Measurements from ENCODE around the gene DNAJC7.

The DNAJC7 gene, protein sequence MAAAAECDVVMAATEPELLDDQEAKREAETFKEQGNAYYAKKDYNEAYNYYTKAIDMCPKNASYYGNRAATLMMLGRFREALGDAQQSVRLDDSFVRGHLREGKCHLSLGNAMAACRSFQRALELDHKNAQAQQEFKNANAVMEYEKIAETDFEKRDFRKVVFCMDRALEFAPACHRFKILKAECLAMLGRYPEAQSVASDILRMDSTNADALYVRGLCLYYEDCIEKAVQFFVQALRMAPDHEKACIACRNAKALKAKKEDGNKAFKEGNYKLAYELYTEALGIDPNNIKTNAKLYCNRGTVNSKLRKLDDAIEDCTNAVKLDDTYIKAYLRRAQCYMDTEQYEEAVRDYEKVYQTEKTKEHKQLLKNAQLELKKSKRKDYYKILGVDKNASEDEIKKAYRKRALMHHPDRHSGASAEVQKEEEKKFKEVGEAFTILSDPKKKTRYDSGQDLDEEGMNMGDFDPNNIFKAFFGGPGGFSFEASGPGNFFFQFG

DNA sequence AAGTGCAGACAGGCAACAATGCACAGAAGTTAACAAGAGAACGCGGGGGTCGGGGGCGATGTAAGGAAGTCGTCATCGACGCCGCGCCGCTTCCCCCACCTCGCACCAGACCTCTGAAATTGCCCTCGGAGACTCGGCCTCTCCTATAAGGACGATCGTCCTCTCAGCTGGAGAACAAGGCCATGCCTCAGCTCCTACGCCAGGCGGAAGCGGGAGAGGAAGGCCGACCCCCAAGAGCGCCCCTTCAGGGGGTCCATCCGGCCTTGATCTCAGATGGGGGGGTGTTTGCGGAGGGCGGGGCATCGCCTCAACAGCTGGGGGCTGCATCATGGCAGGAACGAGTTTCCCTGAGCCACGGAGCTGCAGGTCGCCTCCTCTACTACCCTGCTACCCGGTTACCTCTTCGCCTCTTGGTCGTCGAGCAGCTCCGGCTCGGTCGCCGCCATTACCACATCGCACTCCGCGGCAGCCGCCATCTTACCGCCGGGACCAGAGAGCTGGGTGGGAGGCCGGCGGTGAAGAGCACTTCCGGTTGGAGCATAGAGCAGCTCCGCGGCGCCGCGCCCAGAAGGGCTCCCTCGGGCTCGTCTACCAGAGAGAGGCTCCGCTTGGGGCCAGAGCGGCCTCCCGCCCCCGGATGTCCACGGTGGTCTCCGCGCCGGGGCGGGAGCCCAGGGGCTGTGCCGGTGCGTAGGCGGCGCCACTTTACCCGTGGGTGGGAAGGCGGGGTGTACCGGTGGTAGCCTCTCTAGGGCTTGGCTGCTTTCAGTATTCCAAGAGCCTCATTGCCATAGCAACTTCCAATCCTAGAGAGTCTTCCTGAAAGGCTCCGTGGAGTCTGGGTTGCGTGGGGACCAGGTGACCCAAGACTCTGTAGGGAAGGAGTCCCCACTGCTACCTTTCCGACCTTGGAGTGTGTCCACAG is at the start of gene DNAJC7:
Gene DNAJC7 (minus strand): TSS at position 499 of the 925 bp plus-strand sequence. CDS start 23 bp downstream, at position 476.
- DNase-seq (ENCODE audit: low spot score): peak; percentile 95

GRCh38 chr17:42065201-42065600 is 48.0 kb upstream of the DNAJC7 start:
- no peak for DNase-seq (ENCODE audit: low spot score)

DNA sequence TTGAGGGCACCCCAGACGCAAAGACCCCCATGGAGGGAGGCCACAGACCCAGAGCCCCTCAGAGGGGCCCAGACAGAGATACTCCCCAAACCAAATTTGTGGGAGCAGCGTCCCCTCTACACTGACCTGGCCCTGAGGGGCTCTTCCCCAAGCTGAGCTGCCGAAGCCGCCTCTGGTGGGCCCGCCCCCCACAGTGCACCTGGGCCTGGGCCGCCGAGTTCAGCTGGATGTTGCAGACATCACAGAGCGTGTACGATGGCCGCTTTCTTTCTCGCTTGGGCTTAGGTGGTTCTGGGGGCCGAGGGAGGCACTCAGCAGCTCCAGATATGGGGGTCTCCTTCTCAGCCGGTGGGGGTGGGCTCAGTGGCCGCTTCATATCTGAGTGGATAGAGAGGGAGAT is 45.4 kb upstream of the DNAJC7 start:
- no peak for DNase-seq (ENCODE audit: low spot score)

DNA sequence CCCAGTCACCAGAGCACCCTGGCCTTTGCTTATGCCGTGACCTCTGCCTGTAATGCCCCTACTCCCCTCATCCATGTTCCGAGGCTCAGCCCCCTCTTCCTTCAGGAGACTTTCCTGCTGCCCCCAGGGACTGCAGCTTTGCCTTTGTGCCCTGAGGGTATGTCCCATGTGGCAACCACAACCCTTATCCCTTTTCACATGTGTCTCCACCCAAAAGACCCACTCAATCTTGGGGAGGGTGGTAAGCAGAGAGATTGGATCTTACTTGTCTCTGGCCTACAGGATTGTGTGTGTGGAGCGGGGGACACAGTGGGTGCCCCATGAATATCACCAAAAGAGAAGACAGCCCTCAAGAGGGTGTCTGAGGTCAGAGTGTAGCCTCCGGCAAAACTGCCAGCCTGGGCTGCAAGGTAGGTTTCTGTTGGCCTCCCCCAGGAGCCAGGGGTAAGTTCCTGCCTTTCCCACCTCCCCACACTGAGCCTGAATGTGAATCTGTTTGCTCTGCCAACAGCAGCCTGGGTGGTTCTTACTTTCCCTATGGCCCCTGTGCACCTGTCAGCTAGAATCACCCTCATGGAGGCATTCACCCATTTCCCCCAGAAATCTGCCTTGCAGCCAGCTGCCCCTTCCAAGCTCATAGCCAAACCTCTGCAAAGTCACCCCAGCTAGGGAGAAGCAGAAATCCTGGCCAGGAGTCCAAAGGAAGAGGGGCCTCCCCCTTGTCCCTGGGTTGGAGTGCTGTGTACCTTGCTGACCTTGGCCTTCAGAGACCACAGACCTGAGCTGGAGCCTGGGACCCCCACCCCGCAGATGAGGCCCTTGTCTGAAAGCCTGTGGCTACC is 44.6 kb upstream of the DNAJC7 start:
- no peak for DNase-seq (ENCODE audit: low spot score)

DNA sequence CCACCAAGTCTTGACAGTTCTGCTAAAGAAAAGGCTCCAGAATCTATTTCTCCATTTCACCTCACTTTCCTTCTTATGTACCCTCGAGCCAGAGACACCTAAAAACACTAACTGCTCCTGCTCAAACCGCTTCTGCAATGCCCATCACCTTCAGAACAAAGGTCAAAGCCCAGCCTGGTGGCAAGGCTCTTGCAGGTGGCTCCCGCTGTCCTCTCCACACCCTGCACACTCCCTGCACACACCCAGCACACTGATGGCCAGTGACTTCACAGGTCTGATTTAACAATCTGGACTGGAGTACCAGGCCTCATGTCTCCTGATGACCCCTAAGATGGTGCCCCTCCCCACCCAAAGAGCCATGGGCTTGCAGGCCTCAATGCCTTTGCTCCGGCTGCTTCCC is 43.0 kb upstream of the DNAJC7 start:
- no peak for DNase-seq (ENCODE audit: low spot score)

GRCh38 chr17:42059815-42060214 is 42.6 kb upstream of the DNAJC7 start:
- no peak for DNase-seq (ENCODE audit: low spot score)

- DNase-seq (ENCODE audit: low spot score): no peak
These were observed 40.8 kb upstream of the DNAJC7 start for GRCh38 chr17:42058063-42058462.

DNA sequence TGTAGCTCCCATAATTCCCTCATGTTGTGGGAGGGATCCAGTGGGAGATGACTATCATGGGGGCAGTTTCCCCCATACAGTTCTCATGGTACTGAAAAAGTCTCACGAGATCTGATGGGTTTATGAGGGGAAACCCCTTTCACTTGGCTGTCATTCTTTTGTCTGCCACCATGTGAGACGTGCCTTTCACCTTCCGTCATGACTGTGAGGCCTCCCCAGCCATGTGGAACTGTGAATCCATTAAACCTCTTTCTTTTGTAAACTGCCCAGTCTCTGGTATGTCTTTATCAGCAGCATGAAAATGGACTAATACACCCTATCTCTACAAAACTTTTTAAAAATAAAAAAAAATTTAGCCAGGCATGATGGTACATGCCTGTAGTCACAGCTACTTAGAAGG is 39.4 kb upstream of the DNAJC7 start:
- DNase-seq (ENCODE audit: low spot score): no peak

DNA sequence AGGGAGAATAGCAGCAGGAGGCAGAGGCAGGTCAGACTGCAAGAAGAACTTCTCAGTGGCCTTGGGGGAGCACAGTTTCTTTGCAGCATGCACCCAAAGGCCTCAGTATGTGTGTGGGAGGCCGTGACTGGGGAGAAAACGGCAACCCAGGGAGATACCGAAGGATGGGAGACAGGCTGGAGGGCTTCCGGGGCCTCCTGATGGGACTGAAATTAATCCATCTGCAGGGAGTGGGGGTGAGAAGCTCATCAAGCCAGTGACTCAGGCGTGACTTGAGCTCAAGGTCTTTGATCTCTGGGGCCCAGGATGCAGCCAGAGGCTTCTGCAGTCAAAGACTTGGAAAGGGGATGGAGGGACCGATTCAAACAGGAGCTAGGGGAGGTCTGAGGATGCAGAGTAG is 38.3 kb upstream of the DNAJC7 start:
- DNase-seq (ENCODE audit: low spot score): no peak

DNA sequence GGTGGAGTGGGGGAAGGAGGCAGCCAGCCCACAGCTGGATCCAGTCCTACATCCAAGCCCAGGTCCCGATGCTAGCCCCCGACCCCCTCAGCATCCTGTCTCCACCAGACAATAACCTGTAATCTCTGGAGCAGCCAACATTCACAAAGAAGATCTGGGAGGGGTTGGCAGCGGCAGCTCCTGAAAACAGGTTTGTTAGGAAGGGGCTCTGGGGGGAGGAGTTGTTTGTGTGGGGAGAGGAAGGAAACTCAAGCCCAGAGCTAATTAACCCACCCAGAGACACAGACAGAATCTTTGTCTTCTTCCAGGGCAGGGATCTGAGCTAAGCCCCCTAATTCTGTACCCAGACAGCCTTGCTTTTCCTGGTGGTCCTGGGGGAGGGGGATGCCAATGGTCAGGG is 37.8 kb upstream of the DNAJC7 start:
- DNase-seq (ENCODE audit: low spot score): no peak

- DNase-seq (ENCODE audit: low spot score): no peak
These were observed 36.7 kb upstream of the DNAJC7 start for GRCh38 chr17:42053731-42054500.

DNA sequence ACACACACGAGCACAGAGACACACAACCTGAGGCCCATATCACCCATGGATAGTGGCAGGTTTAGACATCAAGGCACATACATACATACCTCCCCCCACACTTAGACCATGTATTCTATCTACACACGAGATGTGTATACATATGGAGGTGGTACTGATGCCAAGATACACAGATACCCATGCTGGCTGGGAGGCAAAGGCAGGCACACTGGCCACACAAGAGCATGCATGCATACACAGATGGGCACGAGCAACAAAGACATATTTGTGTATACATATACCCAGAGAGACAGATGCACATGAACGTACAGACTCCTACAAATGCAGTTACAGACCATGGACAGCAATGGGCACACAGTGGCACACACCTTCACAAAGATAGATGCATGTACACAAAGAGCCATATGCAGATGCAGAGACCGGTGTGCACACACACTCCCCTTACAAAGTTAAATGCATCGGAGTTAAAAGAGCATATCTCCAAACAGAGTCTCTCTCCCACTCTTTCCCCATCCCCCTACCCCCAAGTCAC is 35.2 kb upstream of the DNAJC7 start:
- no peak for DNase-seq (ENCODE audit: low spot score)

- no peak for DNase-seq (ENCODE audit: low spot score)
These were observed 34.4 kb upstream of the DNAJC7 start for GRCh38 chr17:42051645-42052044.

DNA sequence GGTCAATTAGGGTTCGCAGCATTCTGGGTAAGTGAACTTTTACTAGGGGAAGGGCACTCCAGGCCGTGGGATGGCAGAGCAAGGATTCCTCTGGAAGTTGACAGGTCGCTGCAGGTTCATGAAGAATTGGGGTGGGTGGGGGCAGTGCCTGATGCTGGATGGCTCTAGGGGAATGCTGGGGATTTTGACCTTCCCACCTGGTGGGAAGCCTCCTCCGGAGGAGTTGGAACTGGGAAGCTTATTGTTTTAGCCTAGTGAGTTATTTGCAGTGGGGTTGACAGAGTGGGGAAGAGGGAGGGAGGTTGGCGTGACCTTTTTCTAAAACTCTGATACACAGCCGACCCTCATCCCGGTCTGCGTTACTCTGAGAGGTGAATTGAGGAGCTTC is 33.8 kb upstream of the DNAJC7 start:
- no peak for DNase-seq (ENCODE audit: low spot score)

DNA sequence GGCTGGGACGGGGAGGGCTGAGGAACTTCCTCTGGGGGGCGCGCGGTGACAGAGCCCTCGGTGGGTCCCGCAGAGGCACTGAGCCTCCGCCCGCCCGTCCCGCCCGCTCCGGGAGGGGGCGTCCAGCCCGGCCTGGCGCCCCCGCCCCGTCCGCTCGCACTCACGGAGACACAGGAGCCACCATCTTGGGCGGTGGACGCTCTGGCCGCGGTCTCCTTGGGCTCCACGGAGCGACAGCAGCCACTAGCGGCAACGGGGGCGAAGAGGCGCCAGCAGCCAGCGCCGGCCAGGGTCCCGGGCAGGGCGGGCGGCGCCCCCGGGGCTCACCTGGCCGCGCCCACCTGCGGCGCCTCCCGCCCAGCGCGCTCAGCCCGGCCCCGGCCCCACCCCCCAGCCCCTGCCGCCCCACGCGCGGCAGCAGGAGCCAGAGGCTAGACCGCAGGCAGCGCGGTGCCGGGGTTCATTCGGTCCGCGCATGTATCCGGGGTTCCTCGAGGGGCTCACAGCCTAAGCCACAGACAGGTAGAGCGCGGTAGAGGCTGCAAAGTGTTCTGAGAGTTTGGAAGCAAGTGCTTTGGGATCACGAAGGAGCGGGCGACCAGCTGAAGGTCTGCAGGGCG is 33.3 kb upstream of the DNAJC7 start, which contains the start of gene C17orf113:
Gene C17orf113 (minus strand): TSS at position 209 of the 620 bp plus-strand sequence. CDS start 7,225 bp downstream, outside the sequence.
- DNase-seq (ENCODE audit: low spot score): peak; percentile 79

DNA sequence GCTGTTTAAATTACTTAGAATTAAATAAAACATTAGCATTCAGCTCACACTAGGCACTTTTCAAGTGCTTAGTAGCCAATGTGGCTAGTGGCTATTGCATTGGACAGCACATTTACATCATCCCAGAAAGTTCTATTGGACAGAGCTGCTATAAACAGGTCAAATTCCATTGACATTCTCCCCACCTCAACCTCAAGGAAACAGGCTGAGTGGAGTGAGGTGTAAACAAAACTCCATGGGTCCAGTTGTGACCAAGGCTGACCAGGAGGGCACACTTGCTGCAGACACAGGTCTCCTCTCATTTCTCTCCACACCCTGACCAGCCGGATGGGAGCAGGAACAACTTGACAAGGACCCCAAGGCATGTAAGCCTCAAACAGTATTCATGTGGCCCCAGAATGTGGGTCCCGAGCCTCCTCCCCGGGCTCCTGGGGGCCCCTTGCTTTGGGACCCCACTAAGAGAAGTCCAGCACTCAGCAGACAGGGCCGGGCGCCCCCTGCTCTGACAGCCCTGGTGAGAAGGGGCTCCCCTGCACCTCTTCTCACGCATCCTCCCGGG is 32.7 kb upstream of the DNAJC7 start:
- DNase-seq (ENCODE audit: low spot score): no peak

DNA sequence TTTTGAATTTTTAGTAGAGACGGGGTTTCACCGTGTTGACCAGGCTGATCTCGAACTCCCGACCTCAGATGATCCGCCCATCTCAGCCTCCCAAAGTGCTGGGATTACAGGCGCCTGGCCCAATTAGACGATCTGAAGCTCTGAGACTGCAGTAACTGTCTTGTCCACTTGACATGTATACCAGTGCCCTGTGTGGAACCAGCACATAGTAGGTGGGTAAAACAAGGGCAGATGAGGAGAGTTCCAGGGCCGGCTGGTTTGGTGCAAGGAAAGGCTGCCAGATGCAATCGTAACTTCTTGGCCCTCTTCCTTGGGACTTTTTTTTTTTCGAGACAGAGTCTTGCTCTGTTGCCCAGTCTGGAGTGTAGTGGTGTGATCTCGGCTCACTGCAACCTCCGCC is 30.1 kb upstream of the DNAJC7 start:
- DNase-seq (ENCODE audit: low spot score): no peak

- DNase-seq (ENCODE audit: low spot score): no peak
These were observed 28.5 kb upstream of the DNAJC7 start for GRCh38 chr17:42045719-42046118.

GRCh38 chr17:42042598-42043319 is 25.5 kb upstream of the DNAJC7 start:
- no peak for DNase-seq (ENCODE audit: low spot score)
